ENCODE measurements around the gene ANP32B.

Gene ANP32B

GRCh38 chr9:98057138-98057799 lies 74.1 kb downstream of the ANP32B start:
- Histone ChIP-seq H3K4me1 (no peaks in the 10 kb centered on the region), H3K9me3 (no peaks in the 10 kb centered on the region), H3K36me3 (peaks cover 14% of the 10 kb centered on the region), H3K27me3 (no peaks in the 10 kb centered on the region), H3K4me3 (ENCODE audit: low read depth, low read length) (peak overlapping the region; percentile 96)
- TF ChIP-seq, protein P1, sequence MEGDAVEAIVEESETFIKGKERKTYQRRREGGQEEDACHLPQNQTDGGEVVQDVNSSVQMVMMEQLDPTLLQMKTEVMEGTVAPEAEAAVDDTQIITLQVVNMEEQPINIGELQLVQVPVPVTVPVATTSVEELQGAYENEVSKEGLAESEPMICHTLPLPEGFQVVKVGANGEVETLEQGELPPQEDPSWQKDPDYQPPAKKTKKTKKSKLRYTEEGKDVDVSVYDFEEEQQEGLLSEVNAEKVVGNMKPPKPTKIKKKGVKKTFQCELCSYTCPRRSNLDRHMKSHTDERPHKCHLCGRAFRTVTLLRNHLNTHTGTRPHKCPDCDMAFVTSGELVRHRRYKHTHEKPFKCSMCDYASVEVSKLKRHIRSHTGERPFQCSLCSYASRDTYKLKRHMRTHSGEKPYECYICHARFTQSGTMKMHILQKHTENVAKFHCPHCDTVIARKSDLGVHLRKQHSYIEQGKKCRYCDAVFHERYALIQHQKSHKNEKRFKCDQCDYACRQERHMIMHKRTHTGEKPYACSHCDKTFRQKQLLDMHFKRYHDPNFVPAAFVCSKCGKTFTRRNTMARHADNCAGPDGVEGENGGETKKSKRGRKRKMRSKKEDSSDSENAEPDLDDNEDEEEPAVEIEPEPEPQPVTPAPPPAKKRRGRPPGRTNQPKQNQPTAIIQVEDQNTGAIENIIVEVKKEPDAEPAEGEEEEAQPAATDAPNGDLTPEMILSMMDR (IDR thresholded peaks at IDR 0.05; ENCODE audit: low read depth, low read length) = no peak
- DNase-seq = no peak

DNA sequence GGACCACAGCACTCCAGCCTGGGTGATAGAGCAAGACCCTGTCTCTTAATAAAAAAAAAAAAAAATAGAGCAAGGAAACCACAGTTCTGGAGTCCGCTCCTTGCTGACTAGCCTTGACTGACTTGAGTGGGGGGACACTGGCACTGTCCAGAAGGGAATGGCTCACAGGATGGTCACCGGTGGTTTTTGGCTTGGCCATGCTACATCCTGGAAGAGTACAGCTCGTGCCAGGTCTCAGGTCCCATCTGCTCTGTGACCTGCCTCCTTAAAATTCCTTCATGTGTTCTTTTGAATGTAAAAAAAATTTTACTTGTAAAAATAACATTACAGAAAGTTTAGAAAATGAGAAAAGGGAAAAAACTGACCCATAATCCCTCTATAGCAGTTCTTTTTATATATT lies 79.0 kb downstream of the ANP32B start:
- Histone ChIP-seq H3K36me3 (peaks cover 35% of the 10 kb centered on the region), H3K27me3 (no peaks in the 10 kb centered on the region), H3K9me3 (no peaks in the 10 kb centered on the region), H3K4me3 (ENCODE audit: low read depth, low read length) (no peak overlapping the region), H3K4me1 (no peaks in the 10 kb centered on the region)
- no peak for DNase-seq
- TF ChIP-seq, protein P1 (IDR thresholded peaks at IDR 0.05; ENCODE audit: low read depth, low read length) = no peak

DNA sequence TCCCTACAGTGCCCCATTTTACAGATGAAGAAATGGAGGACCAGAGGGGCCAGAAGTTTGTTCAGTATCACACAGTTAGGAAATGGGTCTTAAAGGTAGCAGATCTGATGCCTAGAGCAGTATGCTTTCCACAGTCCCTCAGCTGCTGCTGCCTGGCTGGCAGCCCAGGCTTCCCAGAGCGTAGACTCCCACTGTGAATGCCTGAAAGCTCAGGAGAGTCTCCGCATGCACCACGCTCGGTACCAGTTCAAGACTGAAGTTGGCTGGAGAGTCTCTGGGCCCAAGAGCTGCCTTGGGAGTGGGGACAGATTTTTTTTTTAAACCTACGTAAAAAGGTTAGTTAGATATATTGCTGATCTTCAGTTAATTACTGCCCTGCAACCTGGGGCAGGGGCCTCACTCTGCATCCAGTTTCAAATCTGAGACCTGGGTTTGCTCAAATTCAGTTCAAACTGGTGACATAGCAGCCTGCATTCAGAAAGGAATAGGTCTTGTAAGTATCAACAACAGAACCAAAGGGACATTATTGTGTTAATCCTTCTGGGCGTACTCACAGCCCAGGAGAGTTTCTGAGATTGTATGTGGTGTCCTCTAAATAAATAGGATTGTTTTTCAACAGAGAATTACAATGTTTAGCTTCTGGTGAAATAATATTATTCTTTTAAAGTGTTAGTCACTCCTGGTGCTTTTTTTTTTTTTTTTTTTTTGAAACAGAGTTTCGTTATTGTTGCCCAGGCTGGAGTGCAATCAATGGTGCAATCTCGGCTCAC lies 81.7 kb downstream of the ANP32B start:
- Histone ChIP-seq H3K36me3 (peaks cover 32% of the 10 kb centered on the region), H3K4me3 (ENCODE audit: low read depth, low read length) (no peak overlapping the region), H3K27me3 (no peaks in the 10 kb centered on the region), H3K4me1 (no peaks in the 10 kb centered on the region), H3K9me3 (no peaks in the 10 kb centered on the region)
- DNase-seq = no peak
- TF ChIP-seq, protein P1 (IDR thresholded peaks at IDR 0.05; ENCODE audit: low read depth, low read length) = no peak
